Ovary (tissue), 9 donors: Measurements from ENCODE around the gene NPM1. TPM values are rescaled to one million over a fixed set of nuclear protein-coding genes. Genes with fewer than 3 reads are reported as not detected.

Experiments used
- DNase-seq, 5 donors: peaks; one replicate each; pipeline ENCODE4 v3.0.0-alpha.2; 2019 to 2020
- H3K27ac ChIP-seq, 2 donors: fragments of 200-600 bp; one replicate each; pipeline versions ENCODE4 v1.5.1 to v1.8.0; 2019 to 2022
- H3K27me3 ChIP-seq: fragments of 200-600 bp; one replicate; pipeline ENCODE4 v1.8.0; 2022
- H3K36me3 ChIP-seq: fragments of 200-600 bp; sonication (generic); one replicate; pipeline ENCODE4 v1.5.1; 2019
- H3K4me1 ChIP-seq: one replicate; pipeline ENCODE4 v1.8.1; 2013; ENCODE audit warnings: mild to moderate bottlenecking, moderate library complexity; ENCODE audit not compliant: insufficient read depth
- H3K4me3 ChIP-seq: fragments of 200-600 bp; sonication (generic); one replicate; pipeline ENCODE4 v1.5.1; 2017
- H3K9me3 ChIP-seq, 2 donors: fragments of 200-600 bp in 1 of 2; sonication (generic) in 1 of 2; one replicate each; pipeline versions ENCODE4 v1.5.1 to v1.8.1; 2013 to 2019; ENCODE audit warnings: mild to moderate bottlenecking in 1 of 2, moderate library complexity in 1 of 2
- EP300 ChIP-seq: sonication (generic); formaldehyde crosslinking; IDR thresholded peaks from one replicate; pipeline ENCODE4 v1.6.1; 2017; ENCODE audit warnings: antibody characterized with exemption
- POLR2A ChIP-seq: fragments of 450-650 bp; IDR thresholded peaks from one replicate; pipeline ENCODE4 v1.6.1; 2017; ENCODE audit warnings: antibody characterized with exemption, mild to moderate bottlenecking, moderate library complexity
- WGBS, 3 donors: extraction: QIAGEN DNeasy Blood & Tissue Kit in 1 of 3; methylation state at CpG; one replicate each; pipeline versions ENCODE4 v1.1.5 to v1.1.7; 2013 to 2017; 5-methylcytosine and 5-hydroxymethylcytosine counted together
- intact Hi-C, 4 donors: fragments of 100-400 bp; cut with DNase I; formaldehyde crosslinking; loops; one replicate each; pipeline versions ENCODE4 v1.11.0 to v1.15.1; 2022 to 2023
- polyA plus RNA-seq, 2 donors: library from polyadenylated mRNA; stranded (reverse); fragments of 200-250 nt in 1 of 2; fragments of 350-450 nt in 1 of 2; fragmentation: Illumina TruSeq in 1 of 2; extraction: RNeasy Lipid Tissue Mini Kit (QIAGEN cat#74804) in 1 of 2; gene quantifications; one replicate each; pipeline ENCODE4 v1.2.3, GENCODE V29; 2013 to 2014
- total RNA-seq, 7 donors: library from RNA; depleted of rRNA in 2 of 7; stranded (reverse); fragments of >200 nt in 2 of 7; fragmentation: NEBNext Ultra II Directional in 3 of 7; extraction: Animal tissue kit (Norgen Biotek cat#: 25700) in 3 of 7; gene quantifications; one replicate each; pipeline versions ENCODE4 v1.1.0 to v1.2.4, GENCODE V29; 2016 to 2023
- TF ChIP-seq, protein P1 (sequence below), 3 donors: fragments of 450-650 bp in 2 of 3; fragments of 200-600 bp in 1 of 3; IDR thresholded peaks; one replicate each; pipeline versions ENCODE4 v1.5.1 to v1.8.0; 2016 to 2022; ENCODE audit warnings: antibody characterized with exemption in 3 of 3, mild to moderate bottlenecking in 1 of 3
- donor health status: DM: no; HTN: no; CAD: no; lungs with moderate emphysema.
- donor health status: DM: no; HTN: no; CAD: no.
- donor health status: Bipolar disorder and iron deficiency.
- donor health status: DM: yes; HTN: yes; CAD: no.
- donor health status: DM: no; HTN: no; CAD: no.
- donor health status: DM: yes; HTN: yes; CAD: no.

Gene NPM1
- total and polyA plus RNA-seq, 9 donors = 1,123 to 3,932 (median 1,741) TPM

DNA sequence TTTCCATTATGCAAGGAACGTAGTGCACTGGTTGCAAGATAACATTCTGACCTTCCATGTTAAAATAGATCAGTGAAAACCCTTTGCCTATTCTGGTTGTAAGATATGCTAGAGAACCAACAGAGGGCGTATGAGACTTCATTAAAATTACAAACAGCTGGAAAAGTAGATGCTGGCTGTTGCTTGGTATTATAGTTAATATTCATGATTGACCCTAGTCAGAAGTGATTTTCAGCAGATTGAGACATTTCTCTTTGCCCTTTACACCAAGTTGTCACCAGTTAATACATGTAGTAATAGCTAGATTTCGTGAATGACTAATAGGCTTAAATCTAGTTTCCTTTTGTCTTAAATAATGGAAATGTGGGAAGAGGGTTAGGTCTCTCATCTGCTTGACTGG, 18.0 kb downstream of the NPM1 start:
- H3K27ac ChIP-seq = no peak overlapping the region

DNA sequence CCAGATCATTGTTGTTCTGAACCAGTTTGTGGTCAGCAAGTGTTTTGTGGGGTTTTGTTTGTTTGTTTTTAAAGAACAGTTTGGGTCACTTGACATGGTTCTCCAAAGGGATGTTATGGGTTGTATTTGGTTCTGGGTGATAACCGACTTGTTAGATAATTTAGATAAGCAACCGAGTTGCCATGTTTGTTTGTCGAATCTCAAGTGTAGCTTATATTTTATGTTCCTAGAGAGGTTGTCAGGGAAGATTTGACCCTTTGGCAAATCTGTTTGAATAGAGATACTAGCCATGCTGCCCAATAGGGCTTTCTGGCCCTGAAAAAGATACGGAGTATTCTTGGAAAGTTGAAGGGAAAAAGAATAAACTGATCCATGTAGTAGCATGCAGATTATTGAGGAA, 19.6 kb downstream of the NPM1 start:
- 58 to 78% (median 64%) methylated on average over 4 of the region's 4 CpGs for WGBS, 3 donors
- Histone ChIP-seq H3K27me3 (no peaks in the 10 kb centered on the region), H3K9me3 (no peaks in the 10 kb centered on the region), H3K36me3 (no peaks in the 10 kb centered on the region), H3K4me3 (no peak overlapping the region), H3K27ac (no peak overlapping the region), H3K4me1 (no peaks in the 10 kb centered on the region)
- TF ChIP-seq POLR2A = no peak
- intact Hi-C loops = no loop called here
- DNase-seq = no peak

More for the DNA sequence above, 18.0 kb downstream of the NPM1 start:
- DNase-seq = no peak
- H3K9me3 ChIP-seq = no peaks in the 10 kb centered on the region
- no peak overlapping the region for H3K4me3 ChIP-seq
- no peaks in the 10 kb centered on the region for H3K36me3 ChIP-seq
- intact Hi-C loops = no loop called here
- H3K4me1 ChIP-seq = no peaks in the 10 kb centered on the region
- TF ChIP-seq POLR2A = no peak
- TF ChIP-seq, protein P1, sequence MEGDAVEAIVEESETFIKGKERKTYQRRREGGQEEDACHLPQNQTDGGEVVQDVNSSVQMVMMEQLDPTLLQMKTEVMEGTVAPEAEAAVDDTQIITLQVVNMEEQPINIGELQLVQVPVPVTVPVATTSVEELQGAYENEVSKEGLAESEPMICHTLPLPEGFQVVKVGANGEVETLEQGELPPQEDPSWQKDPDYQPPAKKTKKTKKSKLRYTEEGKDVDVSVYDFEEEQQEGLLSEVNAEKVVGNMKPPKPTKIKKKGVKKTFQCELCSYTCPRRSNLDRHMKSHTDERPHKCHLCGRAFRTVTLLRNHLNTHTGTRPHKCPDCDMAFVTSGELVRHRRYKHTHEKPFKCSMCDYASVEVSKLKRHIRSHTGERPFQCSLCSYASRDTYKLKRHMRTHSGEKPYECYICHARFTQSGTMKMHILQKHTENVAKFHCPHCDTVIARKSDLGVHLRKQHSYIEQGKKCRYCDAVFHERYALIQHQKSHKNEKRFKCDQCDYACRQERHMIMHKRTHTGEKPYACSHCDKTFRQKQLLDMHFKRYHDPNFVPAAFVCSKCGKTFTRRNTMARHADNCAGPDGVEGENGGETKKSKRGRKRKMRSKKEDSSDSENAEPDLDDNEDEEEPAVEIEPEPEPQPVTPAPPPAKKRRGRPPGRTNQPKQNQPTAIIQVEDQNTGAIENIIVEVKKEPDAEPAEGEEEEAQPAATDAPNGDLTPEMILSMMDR (IDR thresholded peaks at IDR 0.05) = no peak
- TF ChIP-seq EP300 = no peak
- no peaks in the 10 kb centered on the region for H3K27me3 ChIP-seq
- WGBS, 3 donors = 46 to 64% (median 58%) methylated on average over 3 of the region's 3 CpGs

DNA sequence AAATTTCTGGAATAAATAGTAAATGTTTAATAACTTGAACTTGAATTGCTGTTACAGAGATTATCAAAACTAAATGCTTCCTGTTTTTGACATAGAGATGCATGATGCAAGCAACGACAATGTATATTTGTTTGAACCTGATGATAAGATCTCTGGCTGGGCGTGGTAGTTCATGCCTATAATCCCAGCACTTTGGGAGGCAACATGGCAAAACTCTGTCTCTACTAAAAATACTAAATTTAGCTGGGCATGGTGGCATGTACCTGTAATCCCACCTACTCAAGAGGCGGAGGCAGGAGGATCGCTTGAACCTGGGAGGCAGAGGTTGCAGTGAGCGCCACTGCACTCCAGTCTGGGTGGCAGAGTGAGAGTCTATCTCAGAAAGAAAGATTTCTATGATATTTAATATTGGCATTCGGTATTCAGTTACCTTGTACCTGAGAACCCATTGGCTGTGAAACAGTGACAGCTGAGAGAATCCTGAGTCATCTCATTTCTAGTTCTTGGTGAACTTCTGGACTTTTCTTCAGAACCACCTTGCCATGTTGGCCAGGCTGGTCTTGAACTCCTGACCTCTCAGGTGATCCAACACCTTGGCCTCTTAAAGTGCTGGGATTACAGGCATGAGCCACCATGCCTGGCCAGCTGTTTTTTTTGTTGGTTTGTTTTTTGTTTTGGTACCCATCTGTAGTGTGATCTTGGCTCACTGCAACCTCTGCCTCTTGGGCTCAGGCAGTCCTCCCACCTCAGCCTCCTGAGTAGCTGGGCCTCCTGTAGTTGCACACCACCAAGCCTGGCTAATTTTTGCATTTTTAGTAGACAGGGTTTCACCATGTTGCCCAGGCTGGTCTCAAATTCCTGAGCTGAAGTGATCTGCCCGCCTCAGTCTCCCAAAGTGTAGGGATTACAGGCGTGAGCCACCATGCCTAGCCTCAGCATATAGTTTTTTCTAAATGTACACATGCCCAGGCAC, 21.8 kb downstream of the NPM1 start:
- H3K36me3 ChIP-seq = no peaks in the 10 kb centered on the region

DNA sequence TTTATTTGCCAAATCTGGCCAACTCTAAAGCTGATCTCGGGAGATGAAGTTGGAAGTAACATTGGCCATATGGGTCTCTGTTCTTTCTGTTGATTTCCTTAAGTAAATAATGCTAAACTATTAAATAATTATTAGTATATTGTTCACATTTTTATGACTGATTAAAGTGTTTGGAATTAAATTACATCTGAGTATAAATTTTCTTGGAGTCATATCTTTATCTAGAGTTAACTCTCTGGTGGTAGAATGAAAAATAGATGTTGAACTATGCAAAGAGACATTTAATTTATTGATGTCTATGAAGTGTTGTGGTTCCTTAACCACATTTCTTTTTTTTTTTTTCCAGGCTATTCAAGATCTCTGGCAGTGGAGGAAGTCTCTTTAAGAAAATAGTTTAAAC, 22.5 kb downstream of the NPM1 start:
- 0 to 49% (median 23%) methylated on average over 1 of the region's 1 CpG for WGBS, 3 donors
- Histone ChIP-seq H3K36me3 (no peaks in the 10 kb centered on the region), H3K4me1 (no peaks in the 10 kb centered on the region), H3K4me3 (no peak overlapping the region), H3K27ac (no peak overlapping the region), H3K9me3 (no peaks in the 10 kb centered on the region), H3K27me3 (no peaks in the 10 kb centered on the region)
- intact Hi-C loops = loop anchor here in 2 of 4 donors (10.0 kb wide), 2 partner anchors 205 to 775 kb away; partner anchors contain the start of gene STK10 (in 1 of the 2)
- TF ChIP-seq POLR2A (no peak), EP300 (no peak)
- TF ChIP-seq, protein P1 (IDR thresholded peaks at IDR 0.05) = no peak
- DNase-seq = no peak

More for the DNA sequence above, 21.8 kb downstream of the NPM1 start:
- TF ChIP-seq EP300 (no peak), POLR2A (no peak)
- TF ChIP-seq, protein P1 (IDR thresholded peaks at IDR 0.05) = no peak
- no peak for DNase-seq
- Histone ChIP-seq H3K9me3 (no peaks in the 10 kb centered on the region), H3K27ac (no peak overlapping the region), H3K4me1 (no peaks in the 10 kb centered on the region), H3K27me3 (no peaks in the 10 kb centered on the region), H3K4me3 (no peak overlapping the region)
- intact Hi-C loops = loop anchor here in 2 of 4 donors (10.0 kb wide), 2 partner anchors 205 to 775 kb away; partner anchors contain the start of gene STK10 (in 1 of the 2)
- 89 to 93% (median 93%) methylated on average over 8 of the region's 8 CpGs for WGBS, 3 donors
